Sigmoid colon (tissue), 4 donors: Measurements from ENCODE around the gene CEMP1.

Source experiments
- CTCF ChIP-seq, 4 experiments: fragments of 450-650 bp in 3 of 4; fragments of 200-600 bp in 1 of 4; IDR thresholded peaks; one replicate each; pipeline ENCODE4 v1.5.1; 2016 to 2019; ENCODE audit warnings: antibody characterized with exemption in 4 of 4, mild to moderate bottlenecking in 3 of 4, moderate library complexity in 2 of 4
- EP300 ChIP-seq, 4 donors: sonication (generic); formaldehyde crosslinking; IDR thresholded peaks; one replicate each; pipeline ENCODE4 v1.6.1; 2017; ENCODE audit warnings: antibody characterized with exemption in 4 of 4
- POLR2A ChIP-seq, 2 donors: fragments of 450-650 bp; IDR thresholded peaks; one replicate each; pipeline ENCODE4 v1.6.1; 2016; ENCODE audit warnings: antibody characterized with exemption in 2 of 2, mild to moderate bottlenecking in 2 of 2, moderate library complexity in 2 of 2
- POLR2AphosphoS5 ChIP-seq, 4 donors: sonication (generic); formaldehyde crosslinking; IDR thresholded peaks; one replicate each; pipeline ENCODE4 v1.6.1; 2017; ENCODE audit warnings: antibody characterized with exemption in 4 of 4

- no peak for TF ChIP-seq POLR2A (IDR thresholded peaks at IDR 0.05)
- TF ChIP-seq CTCF (IDR thresholded peaks at IDR 0.05), result no peak
- TF ChIP-seq EP300 (IDR thresholded peaks at IDR 0.05), result no peak
- no peak for TF ChIP-seq POLR2AphosphoS5 (IDR thresholded peaks at IDR 0.05)
Observed at GRCh38 chr16:2480948-2481347, 50.3 kb downstream of the CEMP1 start.
